C4-2B (cell line): ENCODE data around the gene BTG4.

Source experiments
- H3K27ac ChIP-seq: fragments of 450-650 bp; 2 replicates; pipeline ENCODE4 v1.5.1; 2017
- CTCF ChIP-seq: fragments of 450-650 bp; conservative IDR thresholded peaks from 2 replicates; pipeline ENCODE4 v1.5.1; 2017; ENCODE audit warnings: mild to moderate bottlenecking
- ZFX ChIP-seq: fragments of 450-650 bp; IDR thresholded peaks from 2 replicates; pipeline ENCODE4 v1.6.1; 2017

Gene BTG4

GRCh38 chr11:111518668-111519067 lies 6.5 kb upstream of the BTG4 start:
- TF ChIP-seq ZFX = no peak
- TF ChIP-seq CTCF = no peak

GRCh38 chr11:111515591-111515990 lies 3.4 kb upstream of the BTG4 start:
- no peak for TF ChIP-seq ZFX
- TF ChIP-seq CTCF = no peak

More at GRCh38 chr11:111518668-111519067, 6.5 kb upstream of the BTG4 start:
- no peak overlapping the region for H3K27ac ChIP-seq

GRCh38 chr11:111514216-111515031 lies 2.2 kb upstream of the BTG4 start, which contains the start of gene HOATZ:
Gene HOATZ (plus strand): TSS chr11:111514778. CDS start chr11:111514785, 7 bp downstream.
- TF ChIP-seq ZFX = no peak
- no peak for TF ChIP-seq CTCF
- no peak within 1 kb of the TSS for H3K27ac ChIP-seq

More at GRCh38 chr11:111515591-111515990, 3.4 kb upstream of the BTG4 start:
- H3K27ac ChIP-seq = no peak overlapping the region

- H3K27ac ChIP-seq = no peak overlapping the region
- TF ChIP-seq ZFX (no peak), CTCF (no peak)
Measured at GRCh38 chr11:111513240-111513605, 1.0 kb upstream of the BTG4 start.

DNA sequence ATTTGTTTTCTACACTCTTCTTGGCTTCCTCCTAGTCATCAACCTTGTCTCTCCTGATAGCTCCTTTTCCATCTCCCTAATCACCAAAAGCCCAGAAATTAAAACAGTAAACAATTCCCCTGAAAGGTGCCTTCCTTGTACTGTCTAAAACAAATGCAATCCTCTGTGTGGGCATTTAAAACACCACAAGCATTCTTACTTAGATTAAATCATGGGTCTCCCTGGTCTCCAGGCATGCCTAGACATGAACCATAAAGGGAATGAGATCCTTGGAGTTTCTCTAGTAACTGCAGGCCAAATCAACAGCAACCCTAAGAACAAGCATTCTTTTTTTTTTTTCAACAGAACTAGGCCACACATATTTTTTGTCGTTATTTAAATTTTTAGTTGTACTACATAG lies 1.9 kb downstream of the BTG4 start:
- TF ChIP-seq CTCF (no peak), ZFX (no peak)

GRCh38 chr11:111502611-111503010 lies 9.6 kb downstream of the BTG4 start:
- no peak overlapping the region for H3K27ac ChIP-seq
- no peak for TF ChIP-seq ZFX
- TF ChIP-seq CTCF = no peak

More for the DNA sequence above, 1.9 kb downstream of the BTG4 start:
- no peak overlapping the region for H3K27ac ChIP-seq

DNA sequence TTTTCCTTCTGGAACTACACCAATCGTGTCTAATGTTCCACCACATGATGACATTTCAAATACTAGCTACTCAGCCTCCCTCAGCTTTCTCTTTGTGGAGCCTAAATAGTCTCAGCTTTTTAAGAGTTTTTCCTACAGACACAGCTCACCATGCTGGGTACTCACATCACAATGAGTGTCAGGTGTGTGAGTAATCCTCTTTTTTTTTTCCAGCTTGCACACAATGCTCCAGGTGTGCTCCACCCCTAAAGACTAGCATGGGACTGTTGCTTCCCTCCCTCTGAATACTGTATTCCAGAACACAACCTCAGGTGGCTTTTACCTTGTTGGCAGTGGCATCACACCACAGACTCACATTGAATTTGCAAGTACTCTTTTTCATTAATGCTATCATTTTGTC lies 11.7 kb downstream of the BTG4 start:
- no peak overlapping the region for H3K27ac ChIP-seq
- TF ChIP-seq ZFX = no peak
- no peak for TF ChIP-seq CTCF
